Stimulated activated CD4-positive, alpha-beta T cell treated with anti-CD3 and anti-CD28 coated beads, Interleukin-15, amount 100 ng/mL, for 1 hour (primary cell): ENCODE data around the gene FBRSL1.
A peak's percentile ranks its signal among the peaks of the same experiment; 100 is the strongest.
"Not testable (repeated sequence)": the region's sequence is repeated elsewhere in the genome, so short reads cannot be mapped to it uniquely, and the experiment has no call there.

Source experiments
- DNase-seq, 2 donors: peaks; one replicate each; pipeline ENCODE4 v3.0.0-alpha.2; 2020; ENCODE audit warnings: low read depth in 1 of 2, low spot score in 1 of 2

Gene FBRSL1

GRCh38 chr12:132522592-132523380 lies 32.8 kb downstream of the FBRSL1 start:
- no peak for DNase-seq

- peak; percentile 34 to 61 for DNase-seq
These were observed 33.8 kb downstream of the FBRSL1 start for GRCh38 chr12:132523576-132524331.

- no peak for DNase-seq
These were observed 34.5 kb downstream of the FBRSL1 start for GRCh38 chr12:132524405-132524804.

- DNase-seq = no peak
These were observed 35.3 kb downstream of the FBRSL1 start for GRCh38 chr12:132525011-132525832.

GRCh38 chr12:132525833-132526455 lies 36.0 kb downstream of the FBRSL1 start:
- DNase-seq = no peak

- DNase-seq = no peak
These were observed 37.4 kb downstream of the FBRSL1 start for GRCh38 chr12:132527186-132527882.

- no peak for DNase-seq
These were observed 37.9 kb downstream of the FBRSL1 start for GRCh38 chr12:132527883-132528264.

- no peak for DNase-seq
These were observed 38.7 kb downstream of the FBRSL1 start for GRCh38 chr12:132528564-132529106.

GRCh38 chr12:132529156-132529839 lies 39.3 kb downstream of the FBRSL1 start:
- no peak for DNase-seq

GRCh38 chr12:132529906-132530305 lies 40.0 kb downstream of the FBRSL1 start:
- DNase-seq = no peak

GRCh38 chr12:132530447-132530846 lies 40.5 kb downstream of the FBRSL1 start:
- DNase-seq = no peak

- DNase-seq = no peak
These were observed 40.9 kb downstream of the FBRSL1 start for GRCh38 chr12:132530851-132531250.

GRCh38 chr12:132532711-132533583 lies 43.0 kb downstream of the FBRSL1 start:
- not testable (repeated sequence) for DNase-seq

GRCh38 chr12:132533584-132533958 lies 43.6 kb downstream of the FBRSL1 start:
- DNase-seq = no peak

- no peak for DNase-seq
These were observed 44.1 kb downstream of the FBRSL1 start for GRCh38 chr12:132534076-132534475.

GRCh38 chr12:132535019-132535418 lies 45.1 kb downstream of the FBRSL1 start:
- DNase-seq = no peak

- DNase-seq = no peak
These were observed 46.3 kb downstream of the FBRSL1 start for GRCh38 chr12:132536102-132536876.

GRCh38 chr12:132537049-132537448 lies 47.1 kb downstream of the FBRSL1 start:
- no peak for DNase-seq
